Measurements from ENCODE around the gene DLX3. TPM values are rescaled to one million over a fixed set of nuclear protein-coding genes. Genes with fewer than 3 reads are reported as not detected.
A peak's percentile ranks its signal among the peaks of the same experiment; 100 is the strongest.

The DLX3 gene
- total and polyA plus RNA-seq, 2 experiments from 2014 or later: 0.63 to 2.1 TPM

GRCh38 chr17:50026837-50027171, 31.8 kb upstream of the DLX3 start:
- TF ChIP-seq CTCF (IDR thresholded peaks at IDR 0.05; ENCODE audit: low read depth, low read length): peak; percentile 89
- Histone ChIP-seq H3K36me3 (no peaks in the 10 kb centered on the region), H3K4me1 (ENCODE audit: low read depth) (peaks cover 12% of the 10 kb centered on the region), H3K27ac (no peak overlapping the region), H3K9me3 (ENCODE audit: low read depth) (no peaks in the 10 kb centered on the region), H3K4me3 (no peak overlapping the region), H3K27me3 (no peaks in the 10 kb centered on the region)
- DNase-seq (ENCODE audit: low read depth in 1 of 2, low spot score in 1 of 2): peak; percentile 80 to 85

- no peak for DNase-seq (ENCODE audit: low read depth in 1 of 2, low spot score in 1 of 2)
- H3K9me3 ChIP-seq (ENCODE audit: low read depth): no peaks in the 10 kb centered on the region
- no peak overlapping the region for H3K4me3 ChIP-seq
- no peak overlapping the region for H3K27ac ChIP-seq
- H3K4me1 ChIP-seq (ENCODE audit: low read depth): peaks cover 12% of the 10 kb centered on the region
- TF ChIP-seq CTCF (IDR thresholded peaks at IDR 0.05; ENCODE audit: low read depth, low read length): no peak
- H3K27me3 ChIP-seq: no peaks in the 10 kb centered on the region
- H3K36me3 ChIP-seq: no peaks in the 10 kb centered on the region
These were observed 31.1 kb upstream of the DLX3 start for GRCh38 chr17:50026046-50026675.

- no peak overlapping the region for H3K4me3 ChIP-seq
- no peak for DNase-seq (ENCODE audit: low read depth in 1 of 2, low spot score in 1 of 2)
- H3K36me3 ChIP-seq: no peaks in the 10 kb centered on the region
- H3K27me3 ChIP-seq: no peaks in the 10 kb centered on the region
- TF ChIP-seq CTCF (IDR thresholded peaks at IDR 0.05; ENCODE audit: low read depth, low read length): no peak
- H3K27ac ChIP-seq: no peak overlapping the region
- no peaks in the 10 kb centered on the region for H3K9me3 ChIP-seq (ENCODE audit: low read depth)
- H3K4me1 ChIP-seq (ENCODE audit: low read depth): peaks cover 12% of the 10 kb centered on the region
These were observed 29.8 kb upstream of the DLX3 start for GRCh38 chr17:50024808-50025207.

GRCh38 chr17:50023520-50023919, 28.5 kb upstream of the DLX3 start:
- no peak for DNase-seq (ENCODE audit: low read depth in 1 of 2, low spot score in 1 of 2)
- TF ChIP-seq CTCF (IDR thresholded peaks at IDR 0.05; ENCODE audit: low read depth, low read length): no peak
- Histone ChIP-seq H3K9me3 (ENCODE audit: low read depth) (no peaks in the 10 kb centered on the region), H3K27me3 (no peaks in the 10 kb centered on the region), H3K4me1 (ENCODE audit: low read depth) (peaks cover 10% of the 10 kb centered on the region), H3K4me3 (no peak overlapping the region), H3K36me3 (no peaks in the 10 kb centered on the region), H3K27ac (no peak overlapping the region)

GRCh38 chr17:50022463-50023130, 27.6 kb upstream of the DLX3 start:
- H3K9me3 ChIP-seq (ENCODE audit: low read depth): no peaks in the 10 kb centered on the region
- DNase-seq (ENCODE audit: low read depth in 1 of 2, low spot score in 1 of 2): no peak
- H3K27me3 ChIP-seq: no peaks in the 10 kb centered on the region
- H3K4me1 ChIP-seq (ENCODE audit: low read depth): peaks cover 5% of the 10 kb centered on the region
- no peaks in the 10 kb centered on the region for H3K36me3 ChIP-seq
- H3K27ac ChIP-seq: peak overlapping the region; percentile 72
- no peak overlapping the region for H3K4me3 ChIP-seq
- no peak for TF ChIP-seq CTCF (IDR thresholded peaks at IDR 0.05; ENCODE audit: low read depth, low read length)
